Left hindlimb (tissue), 1 donor: ENCODE data around the gene TRIB2.

Source experiments
- DNase-seq: peaks from one replicate; pipeline ENCODE4 v3.0.0-alpha.2; 2018

TRIB2 gene

DNA sequence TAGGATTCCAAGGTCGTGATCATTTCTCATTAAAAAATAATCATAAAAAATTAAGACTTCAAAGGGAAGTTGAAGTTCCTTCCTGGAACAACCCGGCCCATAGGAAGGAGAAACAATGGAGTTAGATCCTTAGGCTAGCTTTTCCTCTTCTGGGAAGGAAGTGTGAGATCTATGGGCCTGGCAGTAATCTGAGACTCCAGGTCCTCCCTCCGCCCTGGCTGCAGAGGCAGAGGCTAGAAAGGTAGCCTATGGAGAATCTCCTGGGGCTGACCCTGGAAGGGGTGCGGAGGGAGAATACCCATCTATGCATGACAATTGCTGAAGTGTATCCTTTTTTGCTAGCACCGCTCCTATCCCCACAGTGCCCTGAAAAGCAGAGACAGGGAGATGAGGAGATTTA lies 37.9 kb downstream of the TRIB2 start:
- no peak for DNase-seq

DNA sequence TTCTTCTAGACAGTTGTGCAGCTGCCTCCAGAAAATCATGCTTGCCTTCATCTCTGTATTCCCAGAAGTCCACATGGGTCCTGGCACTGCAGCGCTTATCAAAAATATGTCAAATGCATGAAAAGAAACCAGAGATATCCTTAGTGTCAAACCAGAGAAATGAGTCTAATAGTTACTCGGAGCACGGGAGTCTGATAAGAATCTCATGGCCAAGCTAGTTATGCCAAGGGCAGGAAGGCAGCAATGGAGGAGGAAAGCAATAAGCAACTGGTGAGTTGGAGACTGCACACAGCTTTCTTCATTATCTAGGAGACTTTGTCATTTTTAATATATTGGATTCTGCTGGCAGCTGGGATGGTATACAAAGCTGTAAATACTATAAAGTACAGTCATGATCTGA lies 38.6 kb downstream of the TRIB2 start:
- no peak for DNase-seq

DNA sequence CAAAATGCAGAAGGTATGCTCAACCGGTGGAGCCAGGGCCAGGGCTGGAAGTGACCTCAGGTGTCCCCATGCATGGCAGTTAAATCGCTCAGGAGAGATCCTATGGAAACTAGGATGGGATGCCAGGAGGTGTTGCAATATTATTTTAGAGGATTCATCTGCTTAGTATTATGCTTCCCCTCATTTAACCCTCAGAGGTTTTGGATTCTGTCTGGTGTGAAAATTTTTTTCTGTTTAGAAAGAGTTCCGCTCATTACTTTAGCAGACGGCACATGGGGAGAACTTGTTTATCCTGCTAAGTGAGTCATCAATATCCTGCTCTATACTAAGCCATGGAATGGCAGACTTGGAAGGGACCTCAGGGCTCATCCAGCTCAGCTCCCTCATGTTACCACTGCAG lies 42.5 kb downstream of the TRIB2 start:
- no peak for DNase-seq

DNA sequence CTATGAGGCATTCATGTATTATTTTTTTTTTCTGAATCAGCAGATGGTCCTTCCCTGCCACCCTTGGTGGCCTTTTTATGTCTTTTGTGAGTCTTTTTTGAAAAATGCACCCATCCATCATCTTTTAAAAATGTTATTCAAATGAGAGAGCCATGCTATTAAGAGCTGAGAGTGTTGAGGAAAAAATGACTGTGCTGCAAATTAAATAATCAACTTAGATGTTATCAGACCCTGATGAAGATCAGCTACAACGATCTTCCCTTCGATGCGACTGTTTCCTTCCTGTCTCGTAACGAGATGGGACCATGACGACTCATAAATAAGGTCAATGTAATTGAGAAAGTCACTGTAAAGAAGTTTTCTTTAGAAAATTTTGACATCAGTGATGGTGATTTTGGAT lies 44.4 kb downstream of the TRIB2 start:
- DNase-seq: no peak

DNA sequence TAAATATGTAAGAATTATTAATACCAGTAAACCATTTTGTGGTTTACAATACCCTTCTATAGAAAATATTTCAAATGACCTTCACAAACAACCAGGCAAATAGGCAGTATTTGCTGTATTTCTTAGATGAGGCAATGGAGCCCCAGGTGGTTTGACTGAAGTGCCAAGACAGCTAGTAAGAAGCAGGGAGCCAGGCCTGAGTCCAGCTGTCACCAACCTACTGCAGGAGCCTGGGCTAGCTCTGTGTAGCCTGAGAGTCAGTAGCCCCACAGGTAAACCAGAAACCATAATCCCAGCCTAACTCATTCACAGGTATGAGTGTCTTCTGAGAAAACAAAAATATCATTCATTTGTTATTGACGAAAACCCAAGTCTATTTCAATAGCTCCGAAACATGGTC lies 45.6 kb downstream of the TRIB2 start:
- no peak for DNase-seq

DNA sequence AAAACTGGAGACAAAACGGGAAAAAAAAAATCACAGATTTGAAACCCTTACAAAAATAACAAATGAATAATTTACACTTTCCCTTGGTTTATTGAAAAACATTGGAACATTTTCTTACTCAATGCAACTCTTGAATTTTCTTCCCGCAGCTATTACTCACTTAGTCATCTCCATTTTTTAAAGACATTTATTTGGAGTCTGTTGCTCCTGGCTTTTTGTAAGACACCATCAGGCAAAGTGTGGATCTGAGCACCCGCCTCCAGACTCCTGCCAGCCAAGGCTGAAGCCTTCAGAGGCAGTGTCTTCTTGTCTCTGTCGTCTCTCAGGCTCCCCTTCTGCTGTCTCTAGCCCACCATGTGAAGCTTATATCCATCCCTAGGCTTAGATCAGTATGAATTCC lies 46.2 kb downstream of the TRIB2 start:
- no peak for DNase-seq

DNA sequence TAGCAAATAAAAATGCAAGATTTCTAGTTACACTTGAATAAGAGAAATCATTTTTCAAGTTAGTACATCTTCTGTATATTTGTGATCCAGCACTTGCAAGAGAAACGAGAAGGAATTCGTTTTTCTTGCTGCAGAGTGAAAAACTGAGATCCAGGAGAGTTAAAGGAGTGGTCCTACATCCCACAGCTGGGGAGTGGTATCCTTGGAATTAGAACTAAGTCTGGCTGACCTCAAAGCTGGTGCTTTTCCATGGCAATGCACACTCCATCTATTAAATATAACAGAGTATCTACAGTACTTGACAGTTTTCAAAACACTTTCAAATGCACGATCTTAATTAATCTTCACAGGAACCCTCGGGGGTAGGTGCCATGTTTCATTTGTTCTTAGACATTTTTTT lies 46.8 kb downstream of the TRIB2 start:
- DNase-seq: no peak

DNA sequence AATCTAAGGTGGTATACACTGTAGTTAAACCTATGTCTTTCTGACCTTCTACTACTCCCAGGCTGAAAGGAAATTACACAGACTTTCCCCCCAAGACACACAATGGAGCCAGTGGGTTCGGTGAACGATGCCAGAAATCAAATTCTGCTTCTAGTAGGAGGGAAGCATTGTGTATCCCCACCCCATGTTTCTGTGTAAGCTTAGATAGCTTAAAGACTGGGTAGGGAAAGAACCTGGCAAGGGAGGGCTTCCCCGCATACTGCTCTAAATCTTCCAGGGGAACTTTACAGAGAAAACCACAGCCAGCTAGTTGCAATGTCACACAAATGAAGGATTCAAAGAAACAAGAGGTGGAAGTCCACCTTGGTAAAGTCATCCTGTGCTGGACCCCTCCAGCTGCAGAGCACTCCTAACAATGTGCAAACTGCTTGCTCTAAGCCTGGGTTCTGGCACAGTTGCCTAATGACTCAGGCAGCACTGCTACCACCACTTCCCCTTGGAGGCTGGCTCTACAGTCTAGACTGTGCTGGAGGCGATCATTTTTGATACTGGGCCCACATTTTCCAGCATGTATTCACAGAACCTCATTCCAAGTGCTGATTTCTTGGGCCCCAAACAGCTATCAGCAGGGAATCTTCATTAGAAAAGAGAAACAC lies 47.5 kb downstream of the TRIB2 start:
- no peak for DNase-seq

DNA sequence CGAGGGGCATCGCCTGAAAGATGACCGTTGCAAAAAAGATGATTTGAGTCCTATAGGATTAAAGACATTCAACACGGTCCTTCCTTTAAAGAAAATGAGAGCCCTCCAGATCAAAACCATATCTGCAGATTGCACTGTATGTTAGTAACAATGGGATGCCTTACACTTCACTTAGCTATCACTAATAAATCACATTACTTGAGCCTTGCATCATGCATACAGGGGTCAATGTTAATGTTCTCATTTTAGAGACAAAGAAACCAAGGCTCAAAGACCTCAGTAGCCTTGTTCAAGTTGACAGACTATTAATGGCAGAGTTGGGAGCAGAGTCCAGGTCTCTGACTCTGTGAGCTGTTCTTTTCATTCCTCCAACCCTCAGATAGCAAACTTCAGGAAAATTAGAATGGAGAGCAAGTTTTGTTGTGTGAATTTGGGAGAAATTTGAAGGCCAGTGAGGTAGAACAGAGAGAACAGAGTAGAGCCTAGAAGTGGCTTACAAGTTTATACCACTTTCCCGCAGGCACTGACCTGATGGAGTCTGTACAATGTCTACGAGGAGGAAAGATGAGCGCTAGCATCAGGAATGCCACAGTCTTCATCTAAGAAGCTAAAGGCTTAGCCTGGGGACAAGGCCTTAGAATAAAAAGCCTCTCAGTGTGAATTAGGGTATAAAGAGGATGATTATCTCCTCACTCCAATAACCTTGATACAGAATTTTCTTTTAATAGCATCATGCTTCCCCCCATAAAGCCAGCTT lies 48.3 kb downstream of the TRIB2 start:
- no peak for DNase-seq

DNA sequence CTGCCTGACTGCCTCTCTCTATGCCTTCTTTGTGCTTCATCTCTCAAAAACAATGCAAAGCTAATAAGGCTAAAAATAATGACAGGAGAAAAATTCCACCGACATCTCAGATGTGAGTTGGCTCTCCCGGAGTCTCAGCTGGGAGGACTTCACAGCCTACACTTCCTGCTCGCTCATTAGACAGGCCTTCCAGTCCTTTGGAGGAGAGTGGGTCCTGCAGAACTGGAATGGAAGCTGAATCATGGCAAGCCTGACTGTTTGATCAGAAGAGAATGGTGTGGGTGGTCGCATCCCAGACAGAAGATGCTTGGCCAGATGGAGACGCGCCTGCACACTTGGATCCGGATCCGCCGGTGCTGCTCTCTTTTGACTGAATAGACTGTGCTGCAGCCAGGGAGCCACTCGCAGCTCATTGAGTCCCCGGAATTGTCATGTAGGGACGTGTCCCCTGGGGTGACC lies 49.7 kb downstream of the TRIB2 start:
- DNase-seq: no peak

DNA sequence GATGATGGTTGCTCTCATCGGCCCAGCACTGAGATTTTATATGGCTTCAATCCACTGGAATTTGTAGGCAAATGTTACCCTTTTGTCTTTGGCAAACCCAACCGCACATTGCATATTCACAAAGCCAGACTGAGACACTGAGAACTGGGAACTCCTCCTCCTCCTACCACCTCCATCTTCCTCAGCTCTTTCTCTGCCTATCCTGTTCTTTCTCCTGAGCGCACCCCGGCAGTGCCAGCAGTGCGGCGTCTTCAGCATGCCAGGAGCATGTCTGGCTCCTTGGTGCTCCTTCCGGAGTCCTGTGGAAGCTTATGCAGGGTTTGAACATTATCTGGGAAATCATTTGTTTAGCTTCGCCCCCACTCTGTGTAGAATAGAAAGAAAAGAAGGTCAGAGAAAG lies 50.8 kb downstream of the TRIB2 start:
- no peak for DNase-seq

DNA sequence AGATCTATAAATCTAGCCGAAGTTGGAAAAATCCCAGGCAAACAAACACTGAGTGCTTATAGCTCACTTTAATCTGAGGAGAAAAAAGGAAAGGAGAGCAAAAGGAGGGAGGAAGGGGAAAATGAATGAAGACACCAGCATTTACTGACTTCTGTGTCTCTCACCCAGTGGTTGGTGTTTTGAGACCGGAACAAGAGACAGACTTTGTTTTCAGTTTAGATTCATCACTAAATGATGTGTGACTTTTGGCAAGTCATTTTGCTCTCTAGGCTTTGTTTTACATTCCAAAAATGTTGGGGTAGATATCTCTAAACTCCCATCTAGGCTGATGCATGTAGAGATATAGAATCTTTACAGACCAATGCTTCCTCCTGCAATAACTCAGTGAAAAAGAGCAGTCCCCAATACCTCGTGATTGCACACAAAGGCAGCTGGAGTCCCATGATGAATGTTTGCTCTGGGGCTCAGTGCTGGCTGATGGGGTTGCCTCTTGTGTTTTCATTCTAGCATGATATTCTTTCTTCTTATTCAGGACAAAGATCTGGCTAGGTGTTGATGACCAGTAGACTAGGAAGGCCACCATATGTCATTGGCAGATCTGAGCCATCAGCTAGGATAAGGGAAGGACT lies 51.4 kb downstream of the TRIB2 start:
- DNase-seq: no peak

DNA sequence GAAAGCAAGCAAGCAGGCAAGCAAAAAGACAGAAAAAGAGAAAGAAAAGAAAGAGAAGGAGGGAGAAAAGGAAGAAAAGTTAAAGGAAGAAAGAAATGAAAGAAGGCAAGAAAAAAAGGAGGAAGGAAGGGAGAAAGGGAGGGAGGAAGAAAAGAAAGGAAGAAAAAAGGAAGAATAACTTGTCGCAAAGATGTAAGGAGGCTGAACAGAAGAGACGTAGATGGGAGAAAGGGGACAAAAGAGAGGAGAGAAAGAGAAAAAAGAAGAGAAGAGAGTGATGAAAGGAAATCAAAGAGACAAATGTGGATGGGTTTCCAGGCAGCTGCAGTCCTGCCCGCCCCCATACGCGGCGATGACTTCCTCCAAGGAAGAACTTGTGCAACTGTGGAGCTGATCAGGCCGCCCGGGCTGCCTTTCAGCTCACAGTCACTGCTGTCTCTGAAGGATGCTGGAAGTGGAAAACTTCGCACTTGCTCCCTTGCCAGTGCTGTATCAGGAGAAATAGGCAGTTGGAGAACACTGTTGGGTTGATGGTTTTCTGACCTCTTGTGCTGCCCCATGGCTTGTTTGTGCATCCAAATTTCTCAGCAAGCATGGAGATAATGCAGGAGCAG lies 52.9 kb downstream of the TRIB2 start:
- DNase-seq: peak; percentile 47

DNA sequence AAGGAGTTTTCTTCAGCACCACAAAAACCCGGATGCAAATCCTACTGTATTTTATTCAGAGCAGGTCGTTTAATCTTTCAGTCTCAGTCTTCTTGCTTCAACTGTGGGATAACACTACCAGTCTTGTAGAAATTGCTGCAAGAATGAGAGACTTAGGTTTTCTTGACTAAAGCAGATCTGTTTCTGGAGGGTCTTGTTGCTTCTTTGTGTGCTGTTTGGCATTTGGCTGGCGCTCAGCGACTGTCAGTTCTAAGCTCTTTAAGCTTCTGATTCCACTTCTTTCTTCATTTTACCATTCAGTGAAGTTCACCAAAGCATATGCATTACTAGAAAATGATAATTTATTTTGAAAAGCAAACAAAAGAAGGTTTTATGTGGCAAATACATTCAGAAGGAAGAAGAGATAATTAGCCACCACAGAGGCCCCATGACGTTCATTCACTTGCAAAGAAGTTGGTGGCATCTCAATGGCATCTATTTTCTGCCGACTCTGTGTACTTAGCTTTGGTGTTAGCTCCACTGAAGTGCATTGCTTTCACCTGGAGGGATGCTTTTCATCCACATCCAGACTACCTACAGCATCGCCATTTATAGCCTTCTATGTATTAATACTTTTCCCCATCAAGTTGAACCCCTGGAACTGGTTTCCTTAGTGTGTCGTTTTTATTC lies 53.7 kb downstream of the TRIB2 start:
- DNase-seq: no peak

DNA sequence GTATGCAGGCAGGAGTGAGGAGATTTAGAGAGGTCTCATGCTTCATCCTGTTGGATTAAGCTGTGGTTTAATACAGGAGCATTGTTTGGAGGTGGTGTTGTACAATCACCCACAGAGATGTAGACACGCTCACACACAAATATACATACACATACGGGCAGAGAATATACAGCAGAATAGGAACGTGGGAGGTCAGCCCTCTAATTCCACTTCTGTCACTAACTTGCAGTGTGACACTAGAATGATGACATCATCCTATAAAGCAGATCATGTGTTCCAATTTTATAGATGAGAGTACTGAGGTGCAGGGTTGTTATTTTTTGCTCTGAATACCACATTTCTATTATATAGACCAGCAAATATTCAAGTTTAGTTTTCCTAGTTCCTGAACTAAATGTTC lies 54.4 kb downstream of the TRIB2 start:
- DNase-seq: no peak

DNA sequence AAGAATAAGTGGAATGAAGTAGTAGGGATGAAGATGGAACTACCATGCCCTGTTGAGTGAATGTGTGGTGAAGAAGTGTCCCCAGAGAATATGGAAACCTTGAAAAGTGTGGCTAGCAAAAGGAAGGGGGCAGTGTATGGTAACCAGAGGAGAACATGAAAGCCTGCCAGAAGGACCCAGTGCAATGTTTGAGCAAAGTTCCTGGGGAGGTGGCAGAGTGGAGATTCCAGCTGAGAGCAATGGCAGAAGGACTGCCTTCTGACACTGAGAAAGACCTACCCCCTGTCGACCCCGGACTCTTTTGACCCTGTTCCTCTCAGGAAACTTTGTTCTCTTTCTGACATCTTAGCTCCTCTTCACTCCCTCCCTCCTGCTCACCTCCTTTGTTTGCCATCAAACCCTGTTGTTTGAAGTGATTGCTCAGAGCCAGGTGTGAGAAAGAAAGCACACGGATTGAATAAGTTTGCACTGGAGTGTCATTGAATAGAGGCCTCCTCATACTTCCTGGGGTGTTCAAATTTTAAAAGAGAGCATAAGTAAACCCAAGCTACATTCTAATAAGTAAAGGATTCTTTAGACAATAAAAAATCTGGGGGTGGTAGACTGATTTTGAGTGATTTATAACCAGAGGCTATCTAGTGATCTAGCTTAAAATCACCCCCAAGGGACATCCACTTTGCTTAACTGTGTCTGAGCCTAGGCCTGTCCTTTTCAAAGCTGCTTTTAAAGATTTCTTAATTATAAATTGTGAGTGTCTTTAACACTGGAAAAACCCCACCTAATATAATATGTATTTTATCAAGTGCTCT lies 57.1 kb downstream of the TRIB2 start:
- no peak for DNase-seq

DNA sequence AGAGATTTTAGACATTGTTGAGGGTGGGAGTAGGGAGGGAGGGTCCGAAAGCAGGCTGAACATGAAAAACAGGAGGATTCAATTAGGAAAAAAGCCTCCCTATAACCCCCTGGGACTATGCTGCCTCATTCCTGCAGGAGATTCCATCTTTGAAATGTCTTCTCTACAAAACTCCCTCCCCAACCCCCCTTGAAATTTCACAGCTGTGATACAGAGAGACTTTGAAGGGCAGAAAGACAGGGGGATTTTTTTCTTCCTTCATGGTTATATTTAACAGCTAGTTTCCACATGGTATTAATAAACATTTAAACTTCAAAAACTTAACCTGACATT lies 57.6 kb downstream of the TRIB2 start:
- DNase-seq: no peak

DNA sequence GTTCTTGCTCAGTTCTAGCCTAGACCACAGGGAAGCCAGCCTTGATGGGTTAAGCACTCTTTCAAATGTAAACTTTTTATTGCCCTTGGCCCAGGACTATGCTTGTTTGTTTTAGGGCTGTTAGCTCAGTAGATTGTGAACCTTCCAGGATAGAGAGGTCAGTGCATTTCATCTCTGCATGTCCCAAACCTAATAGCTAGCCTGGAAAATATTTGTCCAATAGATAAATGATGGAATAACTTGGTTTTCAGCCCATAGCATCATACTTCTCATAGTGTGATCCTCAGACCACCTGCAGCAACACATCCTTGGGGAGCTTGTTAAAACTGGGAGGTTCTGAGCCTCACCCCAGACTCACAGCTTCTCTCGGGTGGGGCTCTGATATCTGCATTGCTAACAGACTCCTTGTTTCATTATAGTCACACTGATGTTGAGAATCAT lies 59.8 kb downstream of the TRIB2 start:
- DNase-seq: peak; percentile 57

DNA sequence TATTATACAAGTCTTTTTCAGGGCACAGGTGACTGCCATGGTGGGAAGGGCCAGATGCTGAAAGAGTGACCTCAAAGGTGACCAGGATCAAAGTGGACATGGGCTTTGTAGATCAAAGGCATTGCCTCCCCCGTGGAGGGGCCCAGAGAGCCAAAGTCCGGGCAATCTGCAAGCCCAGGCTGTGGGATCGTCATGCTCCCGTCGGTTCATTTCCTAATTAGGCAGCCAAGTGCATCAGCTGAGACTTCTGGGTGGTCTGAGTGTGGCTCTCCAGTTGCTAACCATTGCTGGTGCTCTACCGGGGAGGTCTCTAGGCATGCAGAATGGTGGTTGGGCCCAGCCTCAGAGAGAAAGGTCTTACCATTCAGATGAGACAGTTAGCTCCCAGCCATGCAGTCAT lies 61.6 kb downstream of the TRIB2 start:
- peak; percentile 45 for DNase-seq

DNA sequence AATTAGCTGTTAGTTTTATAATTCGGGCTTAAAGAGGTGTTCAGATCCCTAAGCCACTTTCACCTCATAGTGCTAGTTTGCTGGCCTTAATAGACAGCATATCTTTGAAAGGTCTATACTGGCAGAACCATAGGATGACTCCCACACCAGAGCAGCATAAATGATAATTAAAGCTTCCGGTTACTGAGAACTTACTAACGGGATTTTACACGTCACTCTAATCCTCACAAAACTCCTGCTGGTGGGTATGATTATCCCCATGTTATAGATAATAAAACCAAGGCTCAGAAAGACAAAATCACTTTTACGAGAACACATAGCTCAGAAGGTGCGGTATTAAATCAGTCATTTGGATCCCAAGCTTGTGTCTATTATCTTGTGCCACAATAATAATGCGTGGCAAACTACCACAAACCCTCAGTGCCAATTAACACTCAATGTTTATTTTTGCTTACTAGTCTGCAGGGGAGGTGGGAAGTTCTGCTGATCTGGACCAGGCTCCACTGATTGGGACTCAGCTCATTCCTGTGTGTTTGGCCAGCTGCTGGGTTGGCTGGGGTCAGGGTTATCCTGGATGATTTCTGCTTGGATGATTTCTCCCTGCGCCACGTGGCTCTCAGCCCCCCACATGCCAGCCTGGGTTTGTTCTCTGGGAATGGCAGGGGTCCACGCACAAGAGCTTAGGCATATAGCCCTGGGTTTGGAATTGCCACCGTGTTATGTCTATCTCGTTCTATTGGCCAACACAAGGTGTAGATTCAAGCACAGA lies 62.3 kb downstream of the TRIB2 start:
- DNase-seq: no peak

DNA sequence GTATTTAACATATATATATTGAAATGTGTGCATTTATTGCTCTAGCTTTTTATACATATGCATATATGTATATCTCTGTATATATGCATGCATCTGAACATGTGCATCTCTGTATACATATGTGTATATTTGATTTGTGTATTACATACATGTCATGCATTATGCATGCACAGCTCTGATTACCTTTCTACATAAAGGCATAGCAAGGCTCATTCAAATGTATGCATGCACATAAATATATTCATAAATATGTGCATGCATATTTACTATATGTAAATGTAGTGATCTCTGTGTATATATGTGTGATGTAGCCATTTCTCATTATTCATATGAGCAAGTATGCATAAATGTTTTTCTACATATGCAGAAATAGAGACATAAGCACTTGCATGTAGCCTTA lies 64.6 kb downstream of the TRIB2 start:
- no peak for DNase-seq
